Central memory CD8-positive, alpha-beta T cell (primary cell): ENCODE measurements around the gene TTN.
A peak's percentile ranks its signal among the peaks of the same experiment; 100 is the strongest.

Source experiments
- ATAC-seq: fragments of 150-1000 bp; cut with Tn5 transposase; replicated peaks from 2 replicates; pipeline ENCODE4 v1.10.0; 2022; ENCODE audit warnings: mild to moderate bottlenecking, moderate FRiP score, moderate number of reproducible peaks; ENCODE audit not compliant: poor library complexity, severe bottlenecking; ENCODE audit errors: extremely low read depth
- DNase-seq, 2 donors: peaks; one replicate each; pipeline ENCODE4 v3.0.0; 2021; ENCODE audit warnings: low spot score in 2 of 2
- H3K27ac Mint-ChIP-seq: one replicate; pipeline ENCODE4 v1.8.0; 2022; ENCODE audit warnings: low read depth, mild to moderate bottlenecking, moderate library complexity, mixed read lengths
- H3K27me3 Mint-ChIP-seq: one replicate; pipeline ENCODE4 v1.8.0; 2022; ENCODE audit warnings: mixed read lengths
- H3K36me3 Mint-ChIP-seq: one replicate; pipeline ENCODE4 v1.8.0; 2022; ENCODE audit warnings: mild to moderate bottlenecking, moderate library complexity, mixed read lengths; ENCODE audit not compliant: insufficient read depth
- H3K4me1 Mint-ChIP-seq: one replicate; pipeline ENCODE4 v1.8.0; 2022; ENCODE audit warnings: mixed read lengths
- H3K4me3 Mint-ChIP-seq: one replicate; pipeline ENCODE4 v1.8.0; 2022; ENCODE audit warnings: mild to moderate bottlenecking, moderate library complexity, mixed read lengths
- H3K9me3 Mint-ChIP-seq: one replicate; pipeline ENCODE4 v1.8.0; 2022; ENCODE audit warnings: mixed read lengths

The TTN gene

DNA sequence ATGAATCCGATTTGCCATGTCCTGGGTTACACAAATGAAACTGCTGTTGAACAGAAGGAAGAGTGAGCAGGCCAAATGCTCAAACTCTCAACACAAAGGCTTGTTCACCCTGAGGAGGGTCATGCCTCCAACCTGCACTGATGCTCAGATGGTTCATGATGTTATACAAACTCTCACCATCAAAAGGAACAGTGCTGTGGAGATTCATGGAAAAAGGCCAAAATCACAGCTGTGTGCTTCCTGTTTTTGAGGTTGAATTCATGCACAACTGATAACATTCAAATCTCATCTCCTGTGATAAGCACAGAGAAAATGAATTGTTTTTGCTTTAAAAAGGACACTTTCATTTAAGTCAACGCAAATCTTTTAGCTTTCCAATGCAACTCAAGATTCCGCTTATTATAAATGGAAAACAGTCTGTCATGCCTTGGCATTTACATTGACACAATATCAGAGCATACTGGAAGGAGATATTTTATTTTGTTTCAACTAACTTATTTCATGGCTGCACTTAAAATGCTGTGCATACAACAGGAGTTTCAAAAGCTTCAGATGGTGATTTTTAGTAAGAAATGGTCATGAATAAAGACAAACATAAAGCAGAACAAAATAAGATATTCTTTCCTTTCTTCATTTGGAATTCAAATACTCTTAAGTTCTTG, 22.2 kb upstream of the TTN start:
- no peaks in the 10 kb centered on the region for H3K27me3 Mint-ChIP-seq
- no peaks in the 10 kb centered on the region for H3K4me1 Mint-ChIP-seq
- no peak overlapping the region for H3K4me3 Mint-ChIP-seq
- DNase-seq (no peak), ATAC-seq (no peak)
- no peaks in the 10 kb centered on the region for H3K9me3 Mint-ChIP-seq
- H3K27ac Mint-ChIP-seq = no peak overlapping the region
- H3K36me3 Mint-ChIP-seq = no peaks in the 10 kb centered on the region

DNA sequence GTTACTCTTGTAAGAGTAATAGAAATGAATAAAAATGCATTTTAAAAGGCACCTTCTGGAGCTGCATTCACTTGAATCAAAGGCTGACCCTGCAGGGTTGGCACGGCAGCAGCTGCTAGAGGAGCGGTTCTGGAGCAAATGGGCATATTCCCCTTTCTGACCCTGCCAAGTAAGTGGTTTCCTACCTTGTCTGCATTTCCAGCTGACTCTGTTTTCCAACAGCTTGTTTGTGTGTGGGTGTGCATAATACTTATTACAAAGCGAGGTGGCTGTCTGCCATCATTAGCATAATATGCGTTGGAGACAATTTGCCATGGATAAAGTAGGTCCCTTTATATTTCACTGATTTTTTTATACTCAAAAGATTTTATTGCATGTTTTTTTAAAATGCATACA, 21.3 kb upstream of the TTN start:
- no peaks in the 10 kb centered on the region for H3K9me3 Mint-ChIP-seq
- no peaks in the 10 kb centered on the region for H3K27me3 Mint-ChIP-seq
- no peaks in the 10 kb centered on the region for H3K4me1 Mint-ChIP-seq
- H3K36me3 Mint-ChIP-seq = no peaks in the 10 kb centered on the region
- no peak overlapping the region for H3K27ac Mint-ChIP-seq
- DNase-seq (no peak), ATAC-seq (no peak)
- no peak overlapping the region for H3K4me3 Mint-ChIP-seq

DNA sequence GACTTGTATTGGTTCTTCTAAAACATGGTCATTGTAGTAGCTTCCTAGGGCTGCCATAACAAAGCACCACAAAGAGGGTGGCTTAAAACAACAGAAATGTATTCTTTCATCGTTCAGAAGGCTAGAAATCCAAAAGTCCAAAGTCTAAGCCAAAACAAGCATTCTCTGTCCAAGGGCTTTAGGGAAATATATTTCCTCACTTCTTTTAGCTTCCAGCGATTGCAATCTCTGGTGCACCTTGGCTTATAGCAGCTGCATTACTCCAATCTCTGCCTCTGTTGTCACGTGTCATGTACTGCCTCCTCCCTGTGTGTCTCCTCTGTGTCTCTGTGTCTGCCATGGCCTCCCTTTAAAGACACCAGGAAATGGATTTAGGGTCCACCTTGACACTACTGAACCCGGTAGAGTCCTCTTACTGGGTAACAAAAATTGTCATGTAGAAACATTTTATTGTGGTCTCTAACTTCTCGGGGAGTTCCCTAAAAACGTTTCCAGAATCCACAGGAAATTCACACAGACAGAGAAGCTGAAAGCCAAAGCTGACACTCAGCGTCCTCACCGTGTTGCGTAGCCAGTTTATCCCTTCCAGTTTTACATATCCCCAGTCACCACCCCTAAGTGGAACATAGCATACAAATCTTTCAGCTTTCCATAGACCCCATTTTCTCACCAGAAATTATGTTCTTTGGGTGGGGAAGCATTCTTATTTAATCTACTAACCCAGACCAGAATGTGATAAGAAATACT, 20.7 kb upstream of the TTN start:
- H3K36me3 Mint-ChIP-seq = no peaks in the 10 kb centered on the region
- H3K4me3 Mint-ChIP-seq = no peak overlapping the region
- no peaks in the 10 kb centered on the region for H3K9me3 Mint-ChIP-seq

DNA sequence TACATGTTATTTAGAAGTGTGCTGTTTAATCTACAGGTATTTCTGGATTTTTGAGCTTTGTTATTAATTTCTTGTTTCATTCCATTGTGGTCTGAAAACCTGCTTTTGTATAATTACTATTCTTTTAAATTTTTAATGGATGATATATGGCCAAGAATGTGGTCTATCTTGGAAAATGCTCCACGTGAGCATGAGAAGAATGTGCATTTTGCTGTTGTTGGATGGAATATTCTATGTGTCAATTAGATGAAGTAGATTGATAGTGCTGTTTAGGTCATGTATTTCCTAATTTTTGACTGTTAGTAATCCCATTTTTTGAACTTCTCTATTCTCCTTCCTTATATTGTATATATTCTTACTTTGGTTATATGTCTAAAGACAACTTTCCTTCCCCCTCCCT, 19.9 kb upstream of the TTN start:
- H3K27ac Mint-ChIP-seq = no peak overlapping the region
- no peak overlapping the region for H3K4me3 Mint-ChIP-seq
- DNase-seq (no peak), ATAC-seq (no peak)
- H3K36me3 Mint-ChIP-seq = no peaks in the 10 kb centered on the region
- H3K27me3 Mint-ChIP-seq = no peaks in the 10 kb centered on the region
- no peaks in the 10 kb centered on the region for H3K4me1 Mint-ChIP-seq
- H3K9me3 Mint-ChIP-seq = no peaks in the 10 kb centered on the region

More for the DNA sequence above, 20.7 kb upstream of the TTN start:
- ATAC-seq (no peak), DNase-seq (no peak)
- H3K4me1 Mint-ChIP-seq = no peaks in the 10 kb centered on the region
- no peak overlapping the region for H3K27ac Mint-ChIP-seq
- no peaks in the 10 kb centered on the region for H3K27me3 Mint-ChIP-seq

DNA sequence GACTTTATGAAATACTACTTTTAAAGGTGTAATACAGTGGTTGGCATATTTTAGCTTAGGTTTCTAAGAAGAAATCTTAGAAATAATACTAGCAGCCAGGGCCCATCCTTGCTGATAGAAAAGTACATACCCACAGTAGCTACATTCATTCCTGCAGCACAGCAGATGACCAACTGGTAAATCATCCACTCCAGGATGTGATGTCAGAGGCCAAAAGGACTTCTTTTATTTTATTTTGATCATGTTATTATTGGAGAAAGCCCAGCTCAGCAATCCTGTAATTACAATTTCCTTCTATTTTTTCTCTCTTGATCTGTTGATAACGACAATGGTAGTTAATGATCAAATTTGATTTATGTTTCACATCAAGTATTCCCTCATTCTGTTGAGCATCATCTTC, 18.0 kb upstream of the TTN start:
- DNase-seq (no peak), ATAC-seq (no peak)
- no peak overlapping the region for H3K27ac Mint-ChIP-seq
- H3K4me1 Mint-ChIP-seq = peaks cover 1% of the 10 kb centered on the region
- no peaks in the 10 kb centered on the region for H3K9me3 Mint-ChIP-seq
- no peaks in the 10 kb centered on the region for H3K36me3 Mint-ChIP-seq
- H3K27me3 Mint-ChIP-seq = no peaks in the 10 kb centered on the region
- H3K4me3 Mint-ChIP-seq = no peak overlapping the region

DNA sequence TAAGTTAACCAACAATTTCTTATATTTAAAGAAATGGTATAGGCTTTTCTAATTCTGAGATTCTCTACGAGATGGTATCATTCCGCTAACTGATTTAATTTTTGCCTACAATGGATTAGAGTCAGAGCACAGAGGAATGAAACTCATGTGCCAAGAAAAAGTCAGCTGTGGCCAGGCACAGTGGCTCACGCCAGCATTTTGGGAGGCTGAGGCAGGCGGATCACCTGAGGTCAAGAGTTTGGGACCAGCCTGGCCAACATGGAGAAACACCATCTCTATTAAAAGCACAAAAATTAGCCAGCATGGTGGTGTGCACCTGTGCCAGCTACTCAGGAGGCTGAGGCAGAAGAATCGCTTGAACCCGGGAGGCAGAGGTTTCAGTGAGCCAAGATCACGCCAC, 17.0 kb upstream of the TTN start:
- Mint-ChIP-seq H3K27ac (no peak overlapping the region), H3K9me3 (no peaks in the 10 kb centered on the region), H3K27me3 (no peaks in the 10 kb centered on the region), H3K36me3 (no peaks in the 10 kb centered on the region), H3K4me3 (no peak overlapping the region), H3K4me1 (peaks cover 5% of the 10 kb centered on the region)
- DNase-seq (no peak), ATAC-seq (no peak)

DNA sequence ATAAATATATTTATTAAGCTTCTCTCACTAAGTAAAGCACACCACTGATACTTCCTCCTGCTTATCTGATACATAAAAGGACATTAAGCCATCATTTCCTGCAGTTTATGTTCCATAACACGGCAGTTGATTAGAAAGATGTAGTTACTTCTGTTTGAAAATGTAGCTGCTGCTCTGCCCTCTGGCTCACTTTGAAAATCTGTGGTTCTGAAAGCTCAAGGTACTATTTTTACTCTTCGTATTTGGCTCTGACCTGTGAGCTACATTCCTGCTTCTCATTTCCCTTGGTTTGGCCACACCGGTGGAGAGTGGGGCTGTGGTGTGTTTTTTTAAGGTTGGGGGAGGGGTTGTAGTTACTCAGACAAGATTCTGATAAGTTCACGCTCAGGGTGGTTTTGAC, 12.8 kb upstream of the TTN start:
- no peaks in the 10 kb centered on the region for H3K36me3 Mint-ChIP-seq
- DNase-seq = no peak
- no peak for ATAC-seq
- no peak overlapping the region for H3K27ac Mint-ChIP-seq
- H3K4me3 Mint-ChIP-seq = peak overlapping the region; percentile 18
- H3K9me3 Mint-ChIP-seq = no peaks in the 10 kb centered on the region
- H3K27me3 Mint-ChIP-seq = no peaks in the 10 kb centered on the region
- H3K4me1 Mint-ChIP-seq = peaks cover 5% of the 10 kb centered on the region

DNA sequence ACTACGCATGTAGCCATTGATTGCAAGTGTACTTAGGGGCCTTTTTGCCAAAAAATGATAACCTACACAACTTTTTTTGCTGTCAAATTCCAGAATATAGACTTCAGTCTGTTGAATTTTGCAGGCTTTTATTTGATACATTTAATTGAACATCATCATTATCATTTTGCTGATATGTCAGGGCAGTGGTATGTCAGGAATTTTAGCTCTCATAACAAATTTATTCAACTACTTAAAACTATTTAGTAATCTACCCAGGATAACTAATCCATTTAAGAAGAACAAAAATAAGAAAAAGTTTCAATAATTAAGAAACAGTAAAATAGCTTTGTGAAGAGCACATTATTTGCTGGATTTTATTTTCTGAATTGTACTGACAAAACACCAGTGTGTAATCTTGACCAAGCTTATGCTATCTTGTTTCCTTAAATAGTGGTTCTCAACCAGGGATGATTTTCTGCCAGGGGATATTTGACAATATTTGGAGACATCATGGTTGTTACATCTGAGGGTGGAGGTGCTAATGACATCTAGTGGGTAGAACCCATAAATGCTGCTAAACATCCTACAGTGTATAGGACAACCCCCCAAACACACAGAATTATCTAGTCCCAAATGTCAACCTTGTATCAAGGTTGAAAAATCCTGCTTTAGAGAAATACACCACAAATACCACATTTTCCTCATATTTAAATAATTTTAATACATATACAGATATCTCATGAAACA, 12.1 kb upstream of the TTN start:
- H3K27me3 Mint-ChIP-seq = no peaks in the 10 kb centered on the region
- ATAC-seq = no peak
- no peak overlapping the region for H3K4me3 Mint-ChIP-seq
- no peak overlapping the region for H3K27ac Mint-ChIP-seq
- no peaks in the 10 kb centered on the region for H3K36me3 Mint-ChIP-seq
- H3K9me3 Mint-ChIP-seq = no peaks in the 10 kb centered on the region
- H3K4me1 Mint-ChIP-seq = peaks cover 5% of the 10 kb centered on the region
- no peak for DNase-seq

DNA sequence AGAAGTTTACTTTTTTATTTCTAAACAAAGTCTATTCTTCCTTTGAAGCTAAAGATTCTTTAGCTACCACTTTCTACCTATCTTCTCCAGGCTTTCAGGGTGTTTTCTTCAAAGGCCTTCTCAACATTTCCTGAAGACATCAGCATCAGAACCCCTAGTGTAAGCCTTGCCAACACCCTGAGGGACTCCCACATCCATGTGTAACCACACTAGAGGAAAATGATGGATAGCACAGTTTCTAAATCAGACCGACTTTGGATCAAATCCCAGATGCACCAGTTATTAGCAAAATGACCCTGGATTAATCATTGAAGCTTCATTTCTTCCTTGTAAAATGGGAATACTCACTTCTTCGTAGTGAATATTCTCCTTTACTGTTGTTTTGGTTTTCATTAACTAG, 4.7 kb upstream of the TTN start:
- Mint-ChIP-seq H3K27me3 (no peaks in the 10 kb centered on the region), H3K4me3 (no peak overlapping the region), H3K36me3 (no peaks in the 10 kb centered on the region), H3K9me3 (no peaks in the 10 kb centered on the region), H3K27ac (no peak overlapping the region), H3K4me1 (no peaks in the 10 kb centered on the region)
- no peak for ATAC-seq
- DNase-seq = no peak

DNA sequence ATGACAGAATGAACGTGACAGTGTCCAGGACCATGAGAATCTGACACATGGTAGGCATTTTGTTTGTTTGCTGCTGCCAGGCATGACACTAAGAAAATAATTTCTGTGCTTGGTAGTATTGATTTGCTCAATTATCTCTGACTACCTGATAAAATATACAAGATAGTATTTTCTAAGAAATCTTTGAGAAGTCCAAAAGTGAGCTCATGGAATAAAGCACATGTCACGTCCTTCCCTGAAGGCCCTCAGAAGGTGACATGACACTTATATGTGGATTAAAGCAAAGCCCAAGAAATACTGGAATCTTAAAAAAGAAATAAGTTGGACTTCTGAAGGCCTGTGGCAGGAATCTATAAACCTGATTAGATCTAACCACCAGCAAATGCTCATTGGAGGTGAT, 3.8 kb upstream of the TTN start:
- Mint-ChIP-seq H3K4me3 (no peak overlapping the region), H3K4me1 (no peaks in the 10 kb centered on the region), H3K27ac (no peak overlapping the region), H3K27me3 (no peaks in the 10 kb centered on the region), H3K9me3 (no peaks in the 10 kb centered on the region), H3K36me3 (no peaks in the 10 kb centered on the region)
- no peak for ATAC-seq
- no peak for DNase-seq

DNA sequence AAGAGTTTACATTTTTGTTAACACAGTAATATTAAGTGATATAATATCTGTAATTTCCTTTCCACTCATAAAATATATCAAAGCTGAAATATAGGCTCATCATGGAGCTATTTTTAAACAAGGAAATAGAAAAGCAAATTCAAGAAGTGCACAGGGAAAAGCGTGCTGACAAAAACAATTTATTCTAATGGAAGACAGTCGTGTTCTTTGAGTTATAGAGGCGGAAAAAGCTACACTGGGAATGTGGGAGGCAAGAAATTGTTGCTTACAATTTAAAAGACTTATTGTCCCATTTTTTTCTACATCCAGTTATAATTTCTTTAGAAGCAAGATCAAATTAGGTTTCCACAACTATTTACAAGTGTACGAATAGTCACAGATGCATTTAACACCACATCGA, 3.2 kb upstream of the TTN start:
- Mint-ChIP-seq H3K27ac (no peak overlapping the region), H3K27me3 (no peaks in the 10 kb centered on the region), H3K4me1 (no peaks in the 10 kb centered on the region), H3K4me3 (no peak overlapping the region), H3K36me3 (no peaks in the 10 kb centered on the region), H3K9me3 (no peaks in the 10 kb centered on the region)
- ATAC-seq (no peak), DNase-seq (no peak)

DNA sequence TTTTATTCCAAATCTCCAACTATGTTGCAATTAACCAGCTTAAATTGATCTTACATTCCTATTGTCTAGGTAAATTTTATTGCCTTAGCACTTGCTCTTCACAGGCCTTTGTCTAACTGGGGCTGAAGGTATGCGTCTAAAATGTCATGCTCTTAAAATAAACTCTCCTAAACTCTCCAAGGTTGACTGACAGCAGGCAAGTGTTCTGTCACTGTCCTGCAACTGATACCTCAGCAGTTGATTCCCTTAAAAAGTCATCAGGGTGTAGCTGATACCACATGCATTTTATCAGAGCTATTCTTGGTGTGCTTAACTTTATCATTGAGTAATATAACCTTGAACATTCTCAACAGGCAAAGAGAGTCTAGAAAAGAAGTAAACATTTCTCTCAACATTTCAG, 680 bp downstream of the TTN start:
- ATAC-seq = no peak
- Mint-ChIP-seq H3K27ac (no peak overlapping the region), H3K27me3 (no peaks in the 10 kb centered on the region), H3K4me1 (no peaks in the 10 kb centered on the region), H3K4me3 (no peak overlapping the region), H3K36me3 (no peaks in the 10 kb centered on the region), H3K9me3 (no peaks in the 10 kb centered on the region)
- DNase-seq = no peak

DNA sequence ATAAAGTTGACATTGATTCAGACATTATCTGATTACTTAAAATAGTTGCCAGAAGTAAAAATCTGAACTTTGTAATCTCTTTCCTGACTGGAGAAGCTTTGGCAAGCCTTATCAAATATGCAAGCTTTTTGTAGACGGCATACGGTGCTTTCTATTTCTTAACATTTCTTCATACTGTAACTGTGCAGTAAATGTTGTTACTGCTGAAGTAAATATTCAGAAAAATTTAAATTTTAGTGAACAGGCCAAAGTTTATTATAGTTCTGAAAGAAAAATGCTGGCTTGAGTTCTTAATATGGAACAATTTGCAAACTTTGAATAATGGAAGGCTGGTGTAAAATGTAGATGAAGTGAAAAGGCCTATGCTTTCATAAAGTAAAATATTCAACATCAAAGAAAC, 1.8 kb downstream of the TTN start:
- no peak overlapping the region for H3K4me3 Mint-ChIP-seq
- ATAC-seq (no peak), DNase-seq (no peak)
- H3K4me1 Mint-ChIP-seq = no peaks in the 10 kb centered on the region
- H3K9me3 Mint-ChIP-seq = no peaks in the 10 kb centered on the region
- no peak overlapping the region for H3K27ac Mint-ChIP-seq
- no peaks in the 10 kb centered on the region for H3K27me3 Mint-ChIP-seq
- no peaks in the 10 kb centered on the region for H3K36me3 Mint-ChIP-seq
